ENCODE data around the gene RAG1.
"Not testable (repeated sequence)": the region's sequence is repeated elsewhere in the genome, so short reads cannot be mapped to it uniquely, and the experiment has no call there.

RAG1 gene

GRCh38 chr11:36567694-36568093 is at the start of gene RAG1:
Gene RAG1, plus strand, starts transcription at chr11:36568007. Its CDS starts 5,298 bp downstream, at chr11:36573305.
- no peak for DNase-seq

GRCh38 chr11:36530840-36531239 is 37.0 kb upstream of the RAG1 start:
- no peak for DNase-seq

DNA sequence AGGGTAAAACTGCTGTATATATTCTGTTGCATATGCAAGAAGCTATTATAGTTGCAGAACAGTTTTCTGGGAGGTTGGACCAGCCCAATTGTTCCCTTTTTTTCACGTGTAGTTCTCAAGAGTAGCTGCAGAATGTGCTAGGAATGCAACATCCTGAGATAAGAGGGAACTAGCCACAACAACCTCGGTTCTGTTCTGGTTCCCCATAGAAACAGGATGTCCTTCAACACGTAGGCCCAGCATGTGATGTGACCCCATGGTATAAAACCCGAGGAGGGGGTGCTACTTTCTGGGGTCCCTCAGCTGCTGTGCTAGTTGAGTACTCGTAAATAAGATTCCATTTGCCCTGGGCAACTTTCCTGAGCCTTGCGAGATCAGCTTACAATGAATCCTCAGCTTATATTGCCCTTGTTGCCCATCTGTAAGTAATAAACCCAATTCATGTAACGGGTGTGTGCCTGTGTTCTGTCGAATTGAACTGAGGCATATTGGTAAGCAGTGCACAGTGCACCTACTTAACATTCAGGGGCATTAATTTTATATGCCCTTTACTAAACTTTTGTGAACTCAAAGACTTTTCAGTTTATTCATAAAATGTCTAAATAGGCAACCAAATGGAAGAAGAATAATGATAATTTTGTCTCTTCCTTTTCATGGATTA is 34.7 kb upstream of the RAG1 start:
- no peak for DNase-seq

DNA sequence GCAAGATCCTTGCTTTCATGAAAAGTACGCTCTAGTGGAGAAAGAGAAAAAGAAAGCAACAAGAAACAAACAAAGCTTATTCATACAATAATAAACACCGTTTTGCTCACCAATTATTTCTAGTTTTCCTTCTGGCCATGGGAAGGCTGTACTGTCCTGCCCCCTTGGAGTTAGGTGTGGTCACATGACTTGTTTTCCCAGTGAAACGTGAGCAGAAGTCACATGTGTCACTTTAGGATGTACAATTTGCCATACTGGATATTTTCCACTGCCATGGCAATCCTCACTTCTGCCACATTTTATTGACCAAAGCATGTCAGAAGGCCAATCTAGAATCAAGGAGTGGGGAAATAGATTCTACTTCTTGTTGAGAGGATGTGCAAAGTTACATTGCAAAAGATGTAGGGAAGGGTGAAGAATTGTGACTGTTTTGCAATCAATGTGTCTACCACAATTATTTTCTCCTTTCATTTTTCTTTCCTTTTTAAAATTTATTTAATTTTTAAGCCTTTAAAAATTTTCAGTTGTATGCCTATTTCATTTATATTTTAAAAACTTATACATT is 33.4 kb upstream of the RAG1 start:
- DNase-seq: no peak

- DNase-seq: peak; percentile 28
Observed at GRCh38 chr11:36540998-36541397, 26.8 kb upstream of the RAG1 start.

DNA sequence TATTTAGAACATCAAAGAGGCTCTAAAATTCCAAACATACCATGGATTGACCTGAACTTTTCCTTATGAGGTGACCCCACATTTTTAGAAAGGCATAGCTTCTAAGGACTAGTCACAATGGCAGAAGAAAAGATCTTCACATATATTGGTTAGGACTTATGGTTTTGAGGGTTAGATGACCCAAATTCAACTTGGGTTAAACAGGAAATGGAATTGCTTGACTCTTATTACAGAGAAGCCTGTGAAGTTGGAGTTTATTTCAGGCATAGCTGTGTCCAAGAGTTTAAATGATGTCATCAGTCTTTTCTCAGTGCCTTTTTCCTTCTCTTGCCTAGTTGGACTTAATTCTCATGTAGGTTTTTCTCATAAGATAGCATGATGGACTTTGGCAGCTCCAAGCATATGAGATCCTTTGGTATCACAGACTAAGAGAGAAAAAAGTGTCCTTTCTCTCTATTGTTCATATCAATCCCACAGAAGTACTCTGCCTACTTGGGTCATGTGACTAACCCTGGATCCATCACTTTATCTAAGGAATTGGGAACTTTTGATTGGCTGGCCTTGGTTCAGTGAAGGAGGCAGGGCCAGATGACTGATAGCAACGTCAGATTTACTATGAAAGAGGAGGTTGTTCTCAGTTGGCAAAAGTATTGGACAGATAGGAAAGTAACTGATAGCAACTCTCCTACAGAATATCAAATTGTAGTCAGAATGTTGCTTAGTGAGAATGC is 17.3 kb upstream of the RAG1 start:
- no peak for DNase-seq

- DNase-seq: not testable (repeated sequence)
Observed at GRCh38 chr11:36557390-36557789, 10.4 kb upstream of the RAG1 start.

DNA sequence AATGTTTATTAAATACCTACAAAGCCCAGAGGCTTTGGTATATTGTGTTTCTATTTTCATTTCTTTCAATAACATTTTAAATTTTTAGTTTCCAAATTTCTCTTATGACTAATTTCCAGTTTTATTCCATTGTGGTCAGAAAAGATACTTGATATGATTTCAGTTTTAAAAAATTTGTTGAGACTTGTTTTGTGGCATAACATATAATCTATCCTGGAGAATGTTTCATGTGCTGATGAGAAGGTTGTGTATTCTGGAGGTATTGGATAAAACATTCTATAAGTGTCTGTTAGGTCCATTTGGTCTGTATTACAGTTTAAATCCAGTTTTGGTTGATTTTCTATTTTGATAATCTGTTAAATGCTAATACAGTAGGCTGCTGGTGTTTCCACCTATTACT is 9.8 kb upstream of the RAG1 start:
- no peak for DNase-seq

- DNase-seq: no peak
Observed at GRCh38 chr11:36558571-36559413, 9.0 kb upstream of the RAG1 start.

- DNase-seq: peak; percentile 64
Observed at GRCh38 chr11:36564376-36565030, 3.3 kb upstream of the RAG1 start.

GRCh38 chr11:36565031-36565610 is 2.7 kb upstream of the RAG1 start:
- DNase-seq: no peak

- DNase-seq: no peak
Observed at GRCh38 chr11:36566407-36567053, 1.3 kb upstream of the RAG1 start.

GRCh38 chr11:36569095-36569494 is 1.3 kb downstream of the RAG1 start:
- no peak for DNase-seq

DNA sequence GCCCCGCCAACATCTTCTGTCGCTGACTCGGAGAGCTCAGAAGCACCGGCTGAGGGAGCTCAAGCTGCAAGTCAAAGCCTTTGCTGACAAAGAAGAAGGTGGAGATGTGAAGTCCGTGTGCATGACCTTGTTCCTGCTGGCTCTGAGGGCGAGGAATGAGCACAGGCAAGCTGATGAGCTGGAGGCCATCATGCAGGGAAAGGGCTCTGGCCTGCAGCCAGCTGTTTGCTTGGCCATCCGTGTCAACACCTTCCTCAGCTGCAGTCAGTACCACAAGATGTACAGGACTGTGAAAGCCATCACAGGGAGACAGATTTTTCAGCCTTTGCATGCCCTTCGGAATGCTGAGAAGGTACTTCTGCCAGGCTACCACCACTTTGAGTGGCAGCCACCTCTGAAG is 6.7 kb downstream of the RAG1 start:
- DNase-seq: no peak

GRCh38 chr11:36577373-36577772 is 9.6 kb downstream of the RAG1 start:
- no peak for DNase-seq

GRCh38 chr11:36577859-36578258 is 10.1 kb downstream of the RAG1 start:
- DNase-seq: peak; percentile 63

- DNase-seq: peak; percentile 5
Observed at GRCh38 chr11:36578458-36578857, 10.7 kb downstream of the RAG1 start.

GRCh38 chr11:36581536-36581935 is 13.7 kb downstream of the RAG1 start:
- no peak for DNase-seq

DNA sequence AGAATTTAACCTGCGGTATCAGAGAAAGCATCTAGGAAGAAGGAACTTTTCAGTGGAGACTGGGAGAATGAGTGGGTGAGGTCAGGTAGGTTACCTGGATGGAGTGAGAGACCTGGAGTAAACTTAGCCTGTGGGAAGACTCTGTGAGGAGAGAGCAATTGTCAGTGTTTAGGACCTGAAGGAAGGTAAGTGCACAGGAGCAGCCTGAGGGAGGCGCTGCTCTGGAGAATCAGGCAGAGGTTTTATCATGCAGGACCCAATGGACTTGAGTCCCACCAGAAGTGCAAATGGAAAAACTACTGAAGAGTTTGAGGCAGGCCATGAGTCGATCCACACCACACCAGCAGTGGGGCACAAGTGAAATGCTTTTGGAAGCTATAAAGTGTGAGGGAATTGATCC is 15.9 kb downstream of the RAG1 start:
- no peak for DNase-seq

- no peak for DNase-seq
Observed at GRCh38 chr11:36586543-36586942, 18.7 kb downstream of the RAG1 start.

GRCh38 chr11:36588099-36588498 is 20.3 kb downstream of the RAG1 start:
- DNase-seq: peak; percentile 31

DNA sequence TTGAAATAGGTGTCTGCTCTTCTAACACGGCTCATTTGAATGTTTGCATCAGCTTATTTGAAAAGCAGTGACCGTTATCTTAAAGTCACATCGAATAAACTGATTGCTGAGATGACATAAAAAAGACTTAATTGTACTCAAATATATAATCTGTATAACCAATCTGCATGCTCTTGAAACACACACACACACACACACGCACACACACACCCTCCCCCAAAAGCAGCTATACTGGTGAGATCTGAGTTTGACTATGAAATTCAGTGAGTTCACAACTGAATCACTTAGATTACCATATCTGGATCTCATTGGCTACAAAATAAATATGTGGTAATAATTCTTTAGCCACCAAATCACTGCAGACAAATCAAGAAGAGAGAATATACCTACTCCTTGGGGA is 22.7 kb downstream of the RAG1 start:
- no peak for DNase-seq
